C4-2B (cell line): Measurements from ENCODE around the gene UBALD1.

Source experiments
- CTCF ChIP-seq: fragments of 450-650 bp; conservative IDR thresholded peaks from 2 replicates; pipeline ENCODE4 v1.5.1; 2017; ENCODE audit warnings: mild to moderate bottlenecking
- ZFX ChIP-seq: fragments of 450-650 bp; IDR thresholded peaks from 2 replicates; pipeline ENCODE4 v1.6.1; 2017

- TF ChIP-seq CTCF = no peak
- TF ChIP-seq ZFX = no peak
Measured at GRCh38 chr16:4609200-4610010, 5.3 kb downstream of the UBALD1 start.
